Vagina (tissue), 2 donors: ENCODE results near the gene WNT7A. TPM values are rescaled to one million over a fixed set of nuclear protein-coding genes. Genes with fewer than 3 reads are reported as not detected.

Experiments used
- DNase-seq, 2 donors: peaks; one replicate each; pipeline ENCODE4 v3.0.0-alpha.2; 2017; ENCODE audit errors: extremely low spot score in 2 of 2
- H3K27ac ChIP-seq: fragments of 200-600 bp; sonication (generic); one replicate; pipeline ENCODE4 v1.5.1; 2019
- H3K27me3 ChIP-seq: fragments of 200-600 bp; sonication (generic); one replicate; pipeline ENCODE4 v1.5.1; 2019
- H3K36me3 ChIP-seq, 2 donors: fragments of 200-600 bp; sonication (generic); one replicate each; pipeline ENCODE4 v1.5.1; 2017 to 2019
- H3K4me1 ChIP-seq: fragments of 200-600 bp; sonication (generic); one replicate; pipeline ENCODE4 v1.5.1; 2019
- H3K4me3 ChIP-seq, 2 donors: fragments of 200-600 bp; sonication (generic); 1 replicate in 1 of 2; 2 replicates in 1 of 2; pipeline ENCODE4 v1.5.1; 2016 to 2019
- H3K9me3 ChIP-seq: fragments of 200-600 bp; sonication (generic); one replicate; pipeline ENCODE4 v1.5.1; 2019
- POLR2A ChIP-seq, 2 donors: fragments of 450-650 bp; IDR thresholded peaks; one replicate each; pipeline ENCODE4 v1.6.1; 2017; ENCODE audit warnings: antibody characterized with exemption in 2 of 2, mild to moderate bottlenecking in 2 of 2, moderate library complexity in 2 of 2
- POLR2AphosphoS5 ChIP-seq, 2 donors: sonication (generic); formaldehyde crosslinking; IDR thresholded peaks; one replicate each; pipeline ENCODE4 v1.9.0; 2017; ENCODE audit warnings: antibody characterized with exemption in 2 of 2, mild to moderate bottlenecking in 2 of 2, low read depth in 1 of 2; ENCODE audit not compliant: insufficient read depth in 1 of 2
- intact Hi-C: fragments of 100-400 bp; cut with DNase I; formaldehyde crosslinking; loops from one replicate; pipeline ENCODE4 v1.15.1; 2023
- total RNA-seq: library from RNA; depleted of rRNA; stranded (reverse); fragments of >200 nt; gene quantifications from one replicate; pipeline ENCODE4 v1.2.3, GENCODE V29; 2016
- TF ChIP-seq, protein P1 (sequence below), 3 experiments: fragments of 450-650 bp in 2 of 3; fragments of 200-600 bp in 1 of 3; sonication (generic) in 1 of 3; IDR thresholded peaks; one replicate each; pipeline ENCODE4 v1.5.1; 2017 to 2019; ENCODE audit warnings: antibody characterized with exemption in 3 of 3, mild to moderate bottlenecking in 2 of 3, moderate library complexity in 2 of 3

Gene WNT7A
- total RNA-seq, 1 donor from 2014 or later, result not detected

DNA sequence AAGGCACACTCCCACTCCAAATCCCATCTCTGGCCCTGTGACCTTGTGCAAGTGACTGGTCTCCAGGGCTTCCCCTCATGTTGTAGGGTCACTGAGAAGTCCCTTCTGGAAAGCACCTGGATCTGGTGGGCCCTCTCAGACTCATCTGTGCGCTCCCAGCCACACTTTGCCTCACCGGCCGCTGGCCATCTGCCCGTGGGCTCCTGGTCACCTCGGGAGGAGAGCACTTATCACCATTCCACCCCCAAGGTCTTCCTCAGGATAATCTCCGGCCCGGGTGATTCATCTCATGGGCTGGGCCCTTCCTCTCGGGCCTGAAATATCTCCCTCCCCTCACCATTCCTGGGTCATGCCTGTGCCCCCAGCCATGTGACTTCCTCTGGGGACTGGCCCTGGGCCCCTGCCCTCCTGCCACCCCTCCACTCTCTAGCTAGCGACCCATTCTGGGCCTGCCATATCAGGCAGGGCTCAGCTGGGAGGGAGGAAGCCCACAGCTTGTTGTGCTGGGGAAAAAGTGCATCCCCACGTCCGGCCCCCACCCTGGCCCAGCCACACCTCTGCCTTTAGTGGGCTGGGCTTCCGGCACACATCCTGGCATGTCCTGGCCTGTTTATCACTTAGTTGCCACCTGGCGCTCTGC lies 10.6 kb upstream of the WNT7A start:
- Histone ChIP-seq H3K36me3 (no peaks in the 10 kb centered on the region), H3K27me3 (no peaks in the 10 kb centered on the region), H3K4me1 (peaks cover 23% of the 10 kb centered on the region), H3K9me3 (no peaks in the 10 kb centered on the region), H3K4me3 (no peak overlapping the region), H3K27ac (no peak overlapping the region)
- TF ChIP-seq, protein P1, sequence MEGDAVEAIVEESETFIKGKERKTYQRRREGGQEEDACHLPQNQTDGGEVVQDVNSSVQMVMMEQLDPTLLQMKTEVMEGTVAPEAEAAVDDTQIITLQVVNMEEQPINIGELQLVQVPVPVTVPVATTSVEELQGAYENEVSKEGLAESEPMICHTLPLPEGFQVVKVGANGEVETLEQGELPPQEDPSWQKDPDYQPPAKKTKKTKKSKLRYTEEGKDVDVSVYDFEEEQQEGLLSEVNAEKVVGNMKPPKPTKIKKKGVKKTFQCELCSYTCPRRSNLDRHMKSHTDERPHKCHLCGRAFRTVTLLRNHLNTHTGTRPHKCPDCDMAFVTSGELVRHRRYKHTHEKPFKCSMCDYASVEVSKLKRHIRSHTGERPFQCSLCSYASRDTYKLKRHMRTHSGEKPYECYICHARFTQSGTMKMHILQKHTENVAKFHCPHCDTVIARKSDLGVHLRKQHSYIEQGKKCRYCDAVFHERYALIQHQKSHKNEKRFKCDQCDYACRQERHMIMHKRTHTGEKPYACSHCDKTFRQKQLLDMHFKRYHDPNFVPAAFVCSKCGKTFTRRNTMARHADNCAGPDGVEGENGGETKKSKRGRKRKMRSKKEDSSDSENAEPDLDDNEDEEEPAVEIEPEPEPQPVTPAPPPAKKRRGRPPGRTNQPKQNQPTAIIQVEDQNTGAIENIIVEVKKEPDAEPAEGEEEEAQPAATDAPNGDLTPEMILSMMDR (IDR thresholded peaks at IDR 0.05), result no peak
- TF ChIP-seq POLR2AphosphoS5 (IDR thresholded peaks at IDR 0.05; ENCODE audit: insufficient read depth in 1 of 2, low read depth in 1 of 2) (peak in 1 of 2 donors; percentile 65), POLR2A (IDR thresholded peaks at IDR 0.05) (no peak)
- intact Hi-C loops, result loop anchor here (10.0 kb wide), 2 partner anchors 244 to 574 kb away; no protein-coding TSS in a partner anchor
- peak in 1 of 2 donors; percentile 87 for DNase-seq

DNA sequence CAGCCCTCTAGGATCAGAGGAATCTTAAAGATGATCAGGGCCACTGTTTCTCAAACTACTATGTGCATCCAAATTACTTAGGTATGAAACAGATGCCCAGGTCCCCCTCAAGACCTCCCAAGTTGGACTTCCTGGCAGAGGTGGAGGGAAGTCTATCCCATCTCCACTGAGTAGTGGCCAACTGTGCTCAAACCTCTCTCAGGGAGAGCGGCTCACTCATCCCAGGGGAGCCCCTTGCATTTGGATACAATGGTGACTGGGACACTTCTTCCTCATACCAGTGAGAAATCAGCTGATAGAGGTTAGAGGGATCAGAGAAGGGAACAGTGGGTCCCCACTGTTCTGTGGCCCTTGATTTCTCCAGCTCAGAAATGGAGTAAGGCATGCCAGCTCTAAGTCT lies 8.7 kb upstream of the WNT7A start:
- Histone ChIP-seq H3K4me1 (peaks cover 16% of the 10 kb centered on the region), H3K27ac (no peak overlapping the region), H3K36me3 (no peaks in the 10 kb centered on the region), H3K27me3 (no peaks in the 10 kb centered on the region), H3K9me3 (no peaks in the 10 kb centered on the region), H3K4me3 (no peak overlapping the region)
- TF ChIP-seq POLR2AphosphoS5 (IDR thresholded peaks at IDR 0.05; ENCODE audit: insufficient read depth in 1 of 2, low read depth in 1 of 2), result no peak
- TF ChIP-seq, protein P1 (IDR thresholded peaks at IDR 0.05), result no peak
- no peak for TF ChIP-seq POLR2A (IDR thresholded peaks at IDR 0.05)
- peak; percentile 25 to 58 for DNase-seq
- intact Hi-C loops, result no loop called here

DNA sequence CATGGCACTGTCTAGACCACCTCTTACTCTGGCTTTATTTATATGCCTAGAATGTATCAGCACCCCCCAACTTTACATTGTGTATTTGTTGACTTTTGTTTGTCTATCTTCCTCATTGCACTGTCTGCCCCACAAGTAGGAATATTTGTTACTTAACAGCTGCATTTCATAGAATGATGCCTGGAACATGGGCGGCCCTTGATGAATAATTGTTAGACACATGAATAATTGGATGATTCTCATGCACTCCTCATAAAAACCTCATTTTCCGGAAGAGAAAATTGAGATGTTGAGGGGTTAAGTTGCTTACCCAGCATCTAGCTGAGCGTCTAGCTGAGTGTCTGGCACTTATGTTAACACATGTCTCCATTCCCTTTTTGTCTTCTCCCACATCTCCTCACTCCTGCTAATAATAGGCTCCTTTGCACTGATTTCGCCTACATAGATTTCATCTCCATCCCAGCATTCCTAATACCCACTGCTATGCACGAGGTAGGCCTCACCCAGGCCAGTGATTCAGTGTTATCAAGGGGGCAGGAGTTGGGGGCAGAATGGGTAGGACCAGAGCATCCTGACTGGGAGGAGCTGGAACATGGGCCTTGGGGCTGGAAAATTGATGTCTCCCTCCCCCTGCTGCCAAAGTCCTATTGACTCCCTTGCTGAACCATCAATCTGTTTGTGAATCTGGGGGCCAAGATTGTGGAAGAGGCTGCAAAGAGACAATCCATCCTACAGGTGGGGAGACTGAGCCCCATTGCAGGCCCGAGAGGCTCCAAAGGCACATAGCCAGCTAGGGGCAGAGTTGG lies 7.8 kb upstream of the WNT7A start:
- Histone ChIP-seq H3K9me3 (no peaks in the 10 kb centered on the region), H3K36me3 (no peaks in the 10 kb centered on the region), H3K4me1 (peaks cover 16% of the 10 kb centered on the region), H3K4me3 (no peak overlapping the region), H3K27me3 (no peaks in the 10 kb centered on the region), H3K27ac (no peak overlapping the region)
- peak in 1 of 2 donors; percentile 56 for DNase-seq
- TF ChIP-seq, protein P1 (IDR thresholded peaks at IDR 0.05), result no peak
- TF ChIP-seq POLR2AphosphoS5 (IDR thresholded peaks at IDR 0.05; ENCODE audit: insufficient read depth in 1 of 2, low read depth in 1 of 2), result no peak
- no peak for TF ChIP-seq POLR2A (IDR thresholded peaks at IDR 0.05)
- intact Hi-C loops, result no loop called here

DNA sequence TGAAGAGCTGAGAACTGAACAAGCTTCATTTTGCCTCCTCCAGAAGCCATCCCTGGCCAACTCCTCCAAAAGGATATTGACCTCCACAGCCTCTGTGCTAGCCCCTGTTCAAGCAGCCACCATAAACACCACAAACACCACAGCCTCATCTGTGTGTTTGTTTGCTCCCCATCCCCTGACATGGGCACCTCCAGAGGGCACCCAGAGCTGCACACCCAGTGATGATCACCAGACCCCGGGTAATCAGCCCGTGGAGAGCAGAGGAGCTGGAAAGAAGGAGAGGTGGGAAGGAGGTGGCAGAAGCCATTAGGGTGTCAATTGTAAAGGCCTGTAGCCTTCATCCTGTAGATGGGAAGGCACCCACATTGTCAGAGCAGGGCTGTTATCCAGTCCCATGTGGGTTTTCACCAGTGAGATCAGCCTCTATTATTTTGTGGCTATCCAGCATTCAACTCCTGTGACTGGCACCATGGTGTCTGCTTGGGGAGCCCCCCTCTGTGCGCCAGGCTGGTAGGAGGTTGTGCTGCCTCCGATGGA lies 6.8 kb upstream of the WNT7A start:
- Histone ChIP-seq H3K36me3 (no peaks in the 10 kb centered on the region), H3K27ac (no peak overlapping the region), H3K4me3 (no peak overlapping the region), H3K4me1 (peaks cover 13% of the 10 kb centered on the region), H3K9me3 (no peaks in the 10 kb centered on the region), H3K27me3 (no peaks in the 10 kb centered on the region)
- TF ChIP-seq POLR2A (IDR thresholded peaks at IDR 0.05), result no peak
- TF ChIP-seq, protein P1 (IDR thresholded peaks at IDR 0.05), result no peak
- TF ChIP-seq POLR2AphosphoS5 (IDR thresholded peaks at IDR 0.05; ENCODE audit: insufficient read depth in 1 of 2, low read depth in 1 of 2), result no peak
- intact Hi-C loops, result no loop called here
- peak; percentile 20 to 85 for DNase-seq
